GM19324 (cell line): Measurements from ENCODE around the gene ZNF808.
A peak's percentile ranks its signal among the peaks of the same experiment; 100 is the strongest.
"Not testable (repeated sequence)": the region's sequence is repeated elsewhere in the genome, so short reads cannot be mapped to it uniquely, and the experiment has no call there.

Source experiments
- ATAC-seq: cut with Tn5 transposase; IDR thresholded peaks from one replicate; pipeline ENCODE4 v1.9.1; 2021; ENCODE audit warnings: mild to moderate bottlenecking, moderate library complexity; ENCODE audit not compliant: unreplicated experiment, low FRiP score

Gene ZNF808

GRCh38 chr19:52590728-52591127 lies 63.3 kb downstream of the ZNF808 start:
- no peak for ATAC-seq

DNA sequence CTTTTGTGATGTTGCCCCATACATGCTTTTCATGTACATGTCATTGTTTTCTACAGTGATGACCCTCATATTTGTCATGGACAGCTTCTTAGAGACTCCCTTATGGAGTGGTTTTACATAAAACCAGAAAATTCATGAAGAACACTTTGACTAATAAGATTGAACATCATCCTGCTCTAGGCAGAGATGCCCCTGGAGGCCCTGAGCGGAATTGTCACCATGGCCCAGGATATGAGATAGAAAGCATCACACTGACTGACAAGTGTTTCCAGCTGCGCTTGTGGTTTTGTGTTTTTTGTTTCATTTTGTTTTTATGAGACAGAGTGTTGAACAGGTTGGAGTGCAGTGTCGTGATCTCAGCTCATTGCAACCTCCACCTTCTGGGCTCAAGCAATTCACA lies 64.8 kb downstream of the ZNF808 start:
- ATAC-seq: no peak

DNA sequence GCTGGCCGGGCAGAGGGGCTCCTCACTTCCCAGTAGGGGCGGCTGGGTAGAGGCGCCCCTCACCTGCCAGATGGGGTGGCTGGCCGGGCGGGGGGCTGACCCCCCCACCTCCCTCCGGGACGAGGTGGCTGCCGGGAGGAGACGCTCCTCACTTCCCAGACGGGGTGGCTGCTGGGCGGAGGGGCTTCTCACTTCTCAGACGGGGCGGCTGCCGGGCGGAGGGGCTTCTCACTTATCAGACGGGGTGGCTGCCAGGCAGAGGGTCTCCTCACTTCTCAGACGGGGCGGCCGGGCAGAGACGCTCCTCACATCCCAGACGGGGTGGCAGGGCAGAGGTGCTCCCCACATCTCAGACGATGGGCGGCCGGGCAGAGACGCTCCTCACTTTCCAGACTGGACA lies 66.0 kb downstream of the ZNF808 start:
- ATAC-seq: not testable (repeated sequence)

DNA sequence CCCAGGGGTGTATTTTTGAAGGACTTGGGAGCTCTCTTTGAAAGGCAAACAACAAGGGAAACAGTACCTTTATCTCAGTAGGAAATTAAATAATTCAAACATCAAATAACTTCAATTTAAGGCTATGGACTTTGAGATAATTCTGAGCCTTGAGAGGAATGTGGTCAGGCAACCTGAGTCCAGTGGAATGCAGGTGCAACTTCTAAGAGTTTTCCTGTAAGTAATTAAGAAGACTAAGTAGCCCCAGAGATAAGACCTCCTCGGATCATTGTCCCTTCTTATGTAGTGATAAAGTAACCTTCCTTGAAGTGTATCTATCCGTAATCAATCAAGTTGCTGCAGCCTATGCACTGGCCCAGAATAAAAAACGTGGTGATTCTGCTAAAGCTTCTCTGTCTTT lies 71.8 kb downstream of the ZNF808 start:
- no peak for ATAC-seq

- no peak for ATAC-seq
These were observed 73.2 kb downstream of the ZNF808 start for GRCh38 chr19:52600639-52601024.

DNA sequence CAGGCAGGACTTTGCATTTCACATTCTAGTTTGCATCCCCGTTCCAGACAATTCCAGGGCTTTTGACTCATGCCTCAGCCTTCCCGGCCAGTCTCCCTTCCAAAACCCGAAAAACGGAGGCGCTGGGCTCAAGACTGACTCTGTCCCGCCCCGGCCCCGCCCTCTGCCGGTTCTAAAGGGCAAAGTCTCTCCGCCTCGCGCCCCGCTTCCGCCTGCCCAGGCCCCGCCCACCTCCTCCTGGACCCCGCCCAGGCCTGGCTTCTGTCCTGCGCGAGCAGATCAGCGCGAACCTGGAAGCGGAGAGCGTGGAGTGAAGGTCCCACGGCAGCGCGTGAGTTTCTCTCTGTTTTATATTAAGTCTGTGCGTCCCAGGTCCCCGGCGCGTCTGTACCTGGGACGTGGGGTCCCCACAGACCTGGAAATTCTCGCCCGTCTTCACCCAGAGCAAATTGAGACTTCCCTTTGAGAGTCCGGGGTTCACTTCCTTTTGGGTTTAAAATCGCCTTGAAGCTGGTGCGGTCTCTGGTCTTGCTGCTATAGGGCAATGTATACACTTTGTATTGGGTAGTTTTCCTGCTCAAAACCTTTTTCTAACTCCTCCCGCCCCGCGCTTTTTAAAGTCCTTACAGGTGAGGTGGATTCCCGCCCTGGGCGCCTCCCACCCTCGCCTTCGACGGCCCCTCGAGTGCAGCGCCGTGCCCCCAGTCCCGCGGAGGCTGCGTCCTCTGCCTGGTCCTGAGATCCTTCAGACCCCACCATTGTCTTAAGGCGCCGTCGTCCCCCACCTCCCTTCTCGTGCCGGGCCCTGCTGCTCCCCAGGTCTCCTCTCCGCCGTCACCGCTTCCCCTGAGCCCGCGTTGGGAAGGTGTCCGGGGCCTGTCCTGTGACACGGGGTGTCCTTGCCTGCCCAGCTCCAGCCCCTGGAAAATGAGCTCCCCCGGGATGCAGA lies 73.8 kb downstream of the ZNF808 start:
- peak; percentile 76 for ATAC-seq

GRCh38 chr19:52601974-52602366 lies 74.5 kb downstream of the ZNF808 start:
- not testable (repeated sequence) for ATAC-seq

DNA sequence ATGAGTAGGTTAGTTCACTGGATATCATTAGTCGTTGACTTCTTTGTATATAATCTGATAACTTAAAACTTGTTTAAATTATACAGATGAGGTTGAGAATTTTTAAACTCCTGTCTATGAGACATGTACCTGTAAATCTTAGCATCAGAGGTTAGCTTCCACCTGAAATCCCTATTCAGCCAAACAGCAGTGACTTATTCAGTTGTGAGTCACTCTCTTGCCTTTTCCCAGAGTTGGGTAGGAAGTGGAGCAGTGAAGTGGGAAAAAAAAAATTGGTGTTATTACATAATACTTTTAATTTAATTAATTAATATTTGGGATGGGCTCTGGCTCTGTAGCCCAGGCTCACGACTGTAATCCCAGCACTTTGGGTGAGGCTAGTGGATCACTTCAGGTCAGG lies 75.5 kb downstream of the ZNF808 start:
- no peak for ATAC-seq

DNA sequence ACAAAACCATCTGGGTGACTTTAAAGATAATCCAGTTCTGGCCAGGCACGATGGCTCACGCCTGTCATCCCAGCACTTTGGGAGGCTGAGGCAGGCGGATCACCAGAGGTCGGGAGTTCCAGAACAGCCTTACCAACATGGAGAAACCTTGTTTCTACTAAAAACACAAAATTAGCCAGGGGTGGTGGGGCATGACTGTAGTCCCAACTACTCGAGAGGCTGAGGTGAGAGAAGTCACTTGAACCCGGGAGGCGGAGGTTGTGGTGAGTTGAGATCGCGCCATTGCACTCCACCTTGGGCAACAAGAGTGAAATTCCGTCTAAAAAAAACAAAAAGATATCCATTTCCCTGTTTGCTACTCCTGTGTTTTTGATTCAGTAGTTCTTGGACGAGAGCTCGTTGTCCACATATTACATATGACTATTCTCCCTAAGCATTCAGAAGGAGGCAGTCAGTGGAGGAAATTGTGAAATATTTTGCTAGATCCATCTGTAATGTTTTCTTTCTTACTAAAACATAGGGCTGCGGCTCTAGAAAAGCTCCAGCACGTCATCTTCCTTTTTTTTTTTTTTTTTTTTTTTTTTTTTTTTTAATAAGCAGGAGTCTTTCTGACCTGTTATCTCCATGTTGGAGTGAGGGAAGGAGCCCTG lies 76.2 kb downstream of the ZNF808 start:
- no peak for ATAC-seq
